ENCODE measurements around the gene AFAP1.

- no peak for TF ChIP-seq CTCF (IDR thresholded peaks at IDR 0.05)
- no peak for TF ChIP-seq POLR2A (IDR thresholded peaks at IDR 0.05)
Observed at GRCh38 chr4:7887436-7887835, 52.2 kb downstream of the AFAP1 start.

Measured in transverse colon (tissue), 3 donors.